Osteocyte (in vitro differentiated cells): ENCODE data around the gene COL27A1. TPM values are rescaled to one million over a fixed set of nuclear protein-coding genes. Genes with fewer than 3 reads are reported as not detected.

Experiments used
- DNase-seq: peaks from one replicate; pipeline ENCODE4 v3.0.0; 2021; ENCODE audit warnings: mixed read lengths; ENCODE audit not compliant: unreplicated experiment; ENCODE audit errors: extremely low spot score
- H3K27ac Mint-ChIP-seq: one replicate; pipeline ENCODE4 v1.8.0; 2021; ENCODE audit warnings: mild to moderate bottlenecking, mixed read lengths; ENCODE audit not compliant: unreplicated experiment
- H3K27me3 Mint-ChIP-seq: one replicate; pipeline ENCODE4 v1.8.0; 2021; ENCODE audit warnings: mixed read lengths; ENCODE audit not compliant: unreplicated experiment
- H3K36me3 Mint-ChIP-seq: one replicate; pipeline ENCODE4 v1.8.0; 2021; ENCODE audit warnings: mixed read lengths; ENCODE audit not compliant: unreplicated experiment
- H3K4me1 Mint-ChIP-seq: one replicate; pipeline ENCODE4 v1.8.0; 2021; ENCODE audit warnings: mixed read lengths; ENCODE audit not compliant: unreplicated experiment
- H3K4me3 Mint-ChIP-seq: one replicate; pipeline ENCODE4 v1.8.0; 2021; ENCODE audit warnings: mild to moderate bottlenecking, moderate library complexity, mixed read lengths; ENCODE audit not compliant: unreplicated experiment
- H3K9me3 Mint-ChIP-seq: one replicate; pipeline ENCODE4 v1.8.0; 2021; ENCODE audit warnings: mixed read lengths; ENCODE audit not compliant: unreplicated experiment
- total RNA-seq: library from RNA; stranded (reverse); gene quantifications from 2 replicates; pipeline ENCODE4 v1.2.1, GENCODE V29; 2021
- TF ChIP-seq, protein P1 (sequence below): fragments of 200-600 bp; sonication (generic); IDR thresholded peaks from 2 replicates; pipeline ENCODE4 v1.5.0; 2021; ENCODE audit warnings: antibody characterized with exemption, mild to moderate bottlenecking, moderate library complexity

Gene COL27A1
- total RNA-seq, 1 donor from 2014 or later = 44.4 TPM

DNA sequence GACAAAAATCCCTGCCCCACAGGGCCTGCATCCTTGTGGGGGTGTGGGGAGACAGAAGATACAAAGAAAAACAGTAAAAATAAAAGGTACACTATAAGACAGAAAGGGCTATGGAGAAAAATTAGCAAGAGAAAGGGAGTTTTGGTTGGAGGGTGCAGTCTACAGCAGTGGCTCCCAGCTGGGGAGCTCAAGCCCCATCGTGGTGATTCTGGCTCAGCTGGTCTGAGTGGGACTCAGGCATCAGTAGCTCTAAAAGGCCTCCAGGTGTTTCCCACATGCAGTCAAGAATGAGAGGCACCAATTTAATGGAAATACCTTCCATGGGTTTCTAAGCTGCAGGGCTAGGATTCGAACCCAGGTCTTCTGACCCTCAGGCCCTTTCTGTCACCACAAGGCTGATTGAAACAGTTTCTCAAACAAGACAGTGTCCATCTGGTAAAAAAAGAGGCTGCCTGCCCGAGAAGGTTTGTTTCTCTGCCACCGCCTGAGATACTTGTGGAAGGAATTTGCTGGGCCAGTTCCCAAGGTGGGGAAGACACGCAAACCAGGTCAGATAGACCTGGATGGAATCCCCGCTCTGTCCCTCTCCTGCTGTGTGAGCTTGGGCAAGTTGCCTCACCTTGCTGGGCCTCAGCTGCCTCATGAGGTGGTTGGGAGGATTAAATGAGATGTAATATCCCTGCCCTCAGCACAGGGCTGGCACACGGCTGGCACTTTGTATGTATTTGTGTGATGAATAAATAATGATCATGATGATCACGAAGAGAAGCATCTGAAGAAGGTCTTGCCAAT, 43.1 kb downstream of the COL27A1 start:
- Mint-ChIP-seq H3K4me3 (no peak overlapping the region), H3K4me1 (no peaks in the 10 kb centered on the region), H3K36me3 (peaks cover 48% of the 10 kb centered on the region), H3K27ac (no peak overlapping the region), H3K27me3 (no peaks in the 10 kb centered on the region), H3K9me3 (no peaks in the 10 kb centered on the region)
- TF ChIP-seq, protein P1, sequence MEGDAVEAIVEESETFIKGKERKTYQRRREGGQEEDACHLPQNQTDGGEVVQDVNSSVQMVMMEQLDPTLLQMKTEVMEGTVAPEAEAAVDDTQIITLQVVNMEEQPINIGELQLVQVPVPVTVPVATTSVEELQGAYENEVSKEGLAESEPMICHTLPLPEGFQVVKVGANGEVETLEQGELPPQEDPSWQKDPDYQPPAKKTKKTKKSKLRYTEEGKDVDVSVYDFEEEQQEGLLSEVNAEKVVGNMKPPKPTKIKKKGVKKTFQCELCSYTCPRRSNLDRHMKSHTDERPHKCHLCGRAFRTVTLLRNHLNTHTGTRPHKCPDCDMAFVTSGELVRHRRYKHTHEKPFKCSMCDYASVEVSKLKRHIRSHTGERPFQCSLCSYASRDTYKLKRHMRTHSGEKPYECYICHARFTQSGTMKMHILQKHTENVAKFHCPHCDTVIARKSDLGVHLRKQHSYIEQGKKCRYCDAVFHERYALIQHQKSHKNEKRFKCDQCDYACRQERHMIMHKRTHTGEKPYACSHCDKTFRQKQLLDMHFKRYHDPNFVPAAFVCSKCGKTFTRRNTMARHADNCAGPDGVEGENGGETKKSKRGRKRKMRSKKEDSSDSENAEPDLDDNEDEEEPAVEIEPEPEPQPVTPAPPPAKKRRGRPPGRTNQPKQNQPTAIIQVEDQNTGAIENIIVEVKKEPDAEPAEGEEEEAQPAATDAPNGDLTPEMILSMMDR = no peak
- no peak for DNase-seq

DNA sequence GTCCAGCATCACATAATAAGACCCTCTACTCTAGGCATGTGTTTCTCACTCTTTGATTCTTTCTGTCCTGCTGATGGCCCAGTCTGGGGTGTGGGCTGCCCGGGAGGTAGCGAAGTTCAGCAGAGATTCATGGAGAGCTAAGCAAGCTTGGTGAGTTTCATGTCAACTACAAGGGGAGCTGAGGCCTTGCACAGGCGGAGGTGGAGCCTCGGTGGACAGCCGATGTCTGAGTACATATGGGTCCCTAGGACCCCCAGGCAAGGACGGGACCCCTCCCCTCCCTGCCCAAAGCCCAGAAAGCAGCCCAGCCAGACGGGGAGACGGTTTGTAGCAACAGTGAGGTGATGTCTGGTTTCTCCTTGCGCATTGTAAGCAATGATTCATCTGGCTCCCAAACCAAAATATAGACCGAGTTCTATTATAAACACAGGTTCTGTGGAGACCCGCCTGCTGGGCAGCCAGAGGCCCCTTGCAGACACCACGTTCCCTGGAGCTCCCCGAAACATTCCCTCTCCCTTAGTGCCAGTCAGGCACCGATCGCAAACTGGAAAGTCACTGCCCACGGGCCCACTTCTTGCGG, 45.5 kb downstream of the COL27A1 start:
- no peaks in the 10 kb centered on the region for H3K9me3 Mint-ChIP-seq
- peaks cover 40% of the 10 kb centered on the region for H3K36me3 Mint-ChIP-seq
- no peak overlapping the region for H3K27ac Mint-ChIP-seq
- TF ChIP-seq, protein P1 = no peak
- no peaks in the 10 kb centered on the region for H3K27me3 Mint-ChIP-seq
- no peak for DNase-seq
- no peak overlapping the region for H3K4me3 Mint-ChIP-seq
- H3K4me1 Mint-ChIP-seq = no peaks in the 10 kb centered on the region

DNA sequence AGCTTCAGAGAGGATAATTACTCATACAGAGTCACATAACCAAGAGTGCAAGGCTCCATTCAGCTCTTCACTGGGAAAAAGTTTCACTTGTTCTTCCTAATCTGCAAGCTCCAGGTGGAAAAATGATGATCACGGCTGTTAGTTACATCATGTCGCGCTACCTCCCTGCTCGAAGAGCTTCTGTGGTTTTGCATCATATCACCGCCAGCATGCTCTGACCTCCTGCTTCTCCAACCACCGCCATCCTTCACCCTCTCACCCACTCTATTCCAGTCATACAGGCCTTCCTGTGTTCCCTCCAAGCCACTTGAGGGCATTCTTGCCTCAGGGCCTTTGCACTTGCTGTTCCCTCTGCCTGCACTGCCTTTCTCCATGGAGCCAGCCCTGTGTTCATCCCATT, 47.1 kb downstream of the COL27A1 start:
- no peak overlapping the region for H3K4me3 Mint-ChIP-seq
- TF ChIP-seq, protein P1 = no peak
- no peak for DNase-seq
- H3K27me3 Mint-ChIP-seq = no peaks in the 10 kb centered on the region
- H3K9me3 Mint-ChIP-seq = no peaks in the 10 kb centered on the region
- no peak overlapping the region for H3K27ac Mint-ChIP-seq
- peaks cover 36% of the 10 kb centered on the region for H3K36me3 Mint-ChIP-seq
- peaks cover 8% of the 10 kb centered on the region for H3K4me1 Mint-ChIP-seq

DNA sequence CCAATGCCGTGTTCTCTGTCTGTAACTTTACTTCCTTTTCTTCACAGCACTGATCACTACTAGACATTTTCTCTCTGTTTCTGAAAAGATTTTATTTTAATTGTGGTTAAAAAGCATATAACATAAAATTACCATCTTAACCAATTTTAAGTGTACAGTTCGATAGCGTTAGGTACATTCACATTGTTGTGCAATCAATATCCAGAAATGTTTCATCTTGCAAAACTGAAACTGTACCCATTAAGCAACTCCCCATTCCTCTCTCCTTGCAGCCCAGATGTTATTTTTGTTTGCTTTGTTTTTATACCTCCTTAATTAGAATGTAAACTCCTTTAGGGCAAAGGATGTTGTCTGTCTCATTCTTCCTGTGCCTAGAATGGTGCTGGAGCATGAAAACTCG, 47.5 kb downstream of the COL27A1 start:
- no peak for DNase-seq
- H3K4me1 Mint-ChIP-seq = peaks cover 8% of the 10 kb centered on the region
- no peaks in the 10 kb centered on the region for H3K27me3 Mint-ChIP-seq
- peaks cover 35% of the 10 kb centered on the region for H3K36me3 Mint-ChIP-seq
- no peak overlapping the region for H3K4me3 Mint-ChIP-seq
- H3K9me3 Mint-ChIP-seq = no peaks in the 10 kb centered on the region
- no peak overlapping the region for H3K27ac Mint-ChIP-seq
- TF ChIP-seq, protein P1 = no peak

DNA sequence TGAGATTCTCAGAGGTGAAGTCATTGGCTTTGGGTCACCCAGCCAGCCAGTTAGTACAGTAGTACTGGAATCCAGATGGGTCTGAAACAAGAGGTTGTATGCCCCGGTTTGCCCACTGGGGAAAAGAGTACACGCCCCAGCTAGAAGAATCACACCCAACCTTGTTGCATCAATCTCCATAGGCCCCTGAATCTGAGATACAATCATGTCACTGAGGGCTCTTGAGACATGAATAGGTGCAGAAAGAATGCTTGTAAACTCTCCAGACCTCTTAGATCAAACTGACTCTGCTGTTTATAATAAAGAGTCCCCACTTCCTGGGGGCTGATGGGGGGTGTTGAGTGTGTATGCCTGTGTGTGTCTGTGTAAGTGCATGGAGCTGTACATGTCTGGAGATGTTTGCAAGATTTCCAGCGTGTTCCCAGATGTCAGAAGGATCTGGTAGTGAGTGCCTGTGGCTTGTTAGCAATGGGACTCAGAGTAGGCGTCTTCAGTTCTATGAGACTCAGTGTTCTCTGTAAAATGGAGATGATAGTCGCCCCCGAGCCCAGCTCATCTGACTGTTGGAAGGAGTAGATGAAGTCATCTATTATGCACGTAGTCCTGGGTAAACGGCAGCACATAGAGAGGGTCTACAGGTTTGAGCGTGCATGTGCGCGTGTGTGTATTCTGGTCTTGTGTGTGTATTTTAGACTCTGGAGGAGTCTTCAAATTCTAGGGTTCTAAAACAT, 48.2 kb downstream of the COL27A1 start:
- DNase-seq = no peak
- TF ChIP-seq, protein P1 = no peak
- H3K9me3 Mint-ChIP-seq = no peaks in the 10 kb centered on the region
- peaks cover 33% of the 10 kb centered on the region for H3K36me3 Mint-ChIP-seq
- no peaks in the 10 kb centered on the region for H3K27me3 Mint-ChIP-seq
- no peak overlapping the region for H3K4me3 Mint-ChIP-seq
- peaks cover 8% of the 10 kb centered on the region for H3K4me1 Mint-ChIP-seq
- no peak overlapping the region for H3K27ac Mint-ChIP-seq
